GM20000 (cell line): ENCODE measurements around the gene AIM2.

Experiments
- DNase-seq: peaks from one replicate; pipeline ENCODE4 v3.0.0; 2012; ENCODE audit warnings: low spot score
- TF ChIP-seq, protein P1 (sequence below): IDR thresholded peaks from 2 replicates; pipeline ENCODE4 v1.5.1; 2012; ENCODE audit warnings: mild to moderate bottlenecking, control low read depth; ENCODE audit errors: extremely low read depth, missing control alignments

AIM2 gene

DNA sequence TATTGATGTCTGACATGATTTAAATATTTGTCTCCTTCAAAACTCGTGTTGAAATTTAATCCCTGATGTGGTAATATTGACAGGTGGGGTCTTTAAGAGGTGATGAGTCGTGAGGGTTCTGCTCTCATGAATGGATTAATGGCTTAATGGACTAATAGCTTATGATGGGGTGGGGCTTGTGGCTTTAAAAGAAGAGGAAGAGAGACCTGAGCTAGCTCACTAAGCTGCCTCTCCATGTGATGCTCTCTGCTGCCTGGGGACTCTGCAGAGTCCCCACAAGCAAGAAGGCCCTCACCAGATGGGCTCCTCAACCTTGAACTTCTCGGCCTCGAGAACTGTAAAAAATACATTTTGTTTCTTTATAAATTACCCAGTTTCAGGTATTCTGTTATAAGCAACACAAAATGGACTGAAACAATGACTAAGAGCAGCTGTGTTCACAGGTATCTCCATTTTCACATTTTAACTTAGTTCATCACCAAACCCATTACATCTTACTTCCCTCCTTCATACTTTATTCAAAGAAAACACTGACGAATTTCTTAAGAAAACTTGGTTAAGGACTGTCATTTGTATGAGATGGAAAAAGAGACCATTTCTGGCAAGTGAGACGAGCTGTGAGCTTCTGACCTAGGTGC, 12.1 kb upstream of the AIM2 start:
- DNase-seq: no peak
- TF ChIP-seq, protein P1, sequence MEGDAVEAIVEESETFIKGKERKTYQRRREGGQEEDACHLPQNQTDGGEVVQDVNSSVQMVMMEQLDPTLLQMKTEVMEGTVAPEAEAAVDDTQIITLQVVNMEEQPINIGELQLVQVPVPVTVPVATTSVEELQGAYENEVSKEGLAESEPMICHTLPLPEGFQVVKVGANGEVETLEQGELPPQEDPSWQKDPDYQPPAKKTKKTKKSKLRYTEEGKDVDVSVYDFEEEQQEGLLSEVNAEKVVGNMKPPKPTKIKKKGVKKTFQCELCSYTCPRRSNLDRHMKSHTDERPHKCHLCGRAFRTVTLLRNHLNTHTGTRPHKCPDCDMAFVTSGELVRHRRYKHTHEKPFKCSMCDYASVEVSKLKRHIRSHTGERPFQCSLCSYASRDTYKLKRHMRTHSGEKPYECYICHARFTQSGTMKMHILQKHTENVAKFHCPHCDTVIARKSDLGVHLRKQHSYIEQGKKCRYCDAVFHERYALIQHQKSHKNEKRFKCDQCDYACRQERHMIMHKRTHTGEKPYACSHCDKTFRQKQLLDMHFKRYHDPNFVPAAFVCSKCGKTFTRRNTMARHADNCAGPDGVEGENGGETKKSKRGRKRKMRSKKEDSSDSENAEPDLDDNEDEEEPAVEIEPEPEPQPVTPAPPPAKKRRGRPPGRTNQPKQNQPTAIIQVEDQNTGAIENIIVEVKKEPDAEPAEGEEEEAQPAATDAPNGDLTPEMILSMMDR: no peak

DNA sequence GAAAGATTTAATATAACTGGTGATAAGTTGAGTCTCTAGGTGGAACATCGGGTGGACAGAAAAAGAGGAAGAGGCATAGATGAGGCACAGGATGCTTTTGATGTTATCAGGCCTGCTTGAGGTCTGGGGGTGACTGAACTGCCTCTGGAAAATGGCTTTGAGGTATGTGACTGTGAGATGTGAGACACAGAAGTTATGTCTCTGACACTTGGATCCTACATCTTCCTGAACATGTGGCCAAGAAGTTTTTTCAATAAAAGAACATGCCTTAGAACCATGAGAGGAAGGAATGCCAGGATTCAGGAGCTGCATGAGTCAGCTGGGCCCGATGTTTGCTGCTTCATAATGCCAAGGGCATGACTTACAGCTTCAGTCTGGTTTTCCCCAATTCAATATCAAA, 11.5 kb upstream of the AIM2 start:
- TF ChIP-seq, protein P1: no peak
- no peak for DNase-seq

DNA sequence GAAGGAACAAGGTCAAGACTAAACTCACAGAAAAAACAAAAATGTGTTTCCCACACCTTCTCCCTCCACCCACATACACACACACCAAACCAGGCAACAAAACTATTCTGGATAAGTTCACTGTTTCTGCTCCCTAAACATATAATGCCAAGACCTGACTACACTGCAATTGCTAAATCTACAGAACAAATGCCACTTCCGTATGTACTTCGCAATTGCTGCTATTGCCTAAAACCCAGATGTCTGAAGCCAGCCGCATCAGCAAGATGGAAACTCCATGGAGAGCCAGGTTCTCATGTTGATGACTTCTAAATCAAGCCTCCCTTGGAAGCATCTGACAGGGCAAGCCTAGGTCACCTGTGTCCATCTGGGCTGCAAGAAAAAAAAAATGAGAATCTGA, 8.3 kb upstream of the AIM2 start:
- TF ChIP-seq, protein P1: no peak

DNA sequence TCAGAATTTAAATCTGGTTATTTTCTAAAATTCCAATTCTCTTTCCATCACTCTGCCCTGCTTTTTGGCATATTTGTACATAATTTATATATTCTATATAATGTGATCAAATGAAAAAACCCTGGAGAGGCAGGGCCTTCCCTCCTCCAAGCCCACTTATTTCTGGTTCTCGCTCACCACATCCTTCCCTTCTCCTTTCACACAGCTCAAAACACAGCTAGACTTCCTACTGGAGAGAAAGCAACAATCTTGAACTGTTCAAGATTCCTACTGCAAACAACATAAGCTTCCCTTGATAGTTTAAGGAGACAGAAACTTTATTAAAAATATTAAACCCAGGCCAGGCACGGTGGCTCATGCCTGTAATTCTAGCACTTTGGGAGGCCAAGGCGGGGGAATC, 7.6 kb upstream of the AIM2 start:
- TF ChIP-seq, protein P1: no peak
- DNase-seq: no peak

More for the DNA sequence above, 8.3 kb upstream of the AIM2 start:
- DNase-seq: no peak

DNA sequence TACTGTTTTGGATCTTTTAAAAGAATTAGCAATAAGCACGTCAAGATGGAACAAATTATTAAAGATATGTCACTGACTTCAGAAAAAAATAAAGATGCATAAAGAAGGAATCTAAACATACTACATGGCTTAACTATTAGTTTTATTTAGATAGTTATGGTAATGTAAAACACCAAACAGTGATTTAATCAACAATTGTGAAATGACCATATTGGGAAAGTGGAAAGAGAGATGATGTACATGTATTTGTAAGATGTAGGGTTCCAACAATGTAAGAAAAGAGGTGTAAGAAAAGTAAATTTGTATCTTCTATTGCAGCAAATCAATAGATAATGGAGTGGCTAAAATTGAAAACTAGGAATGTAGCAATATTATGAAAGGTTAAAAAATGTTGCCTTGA, 6.4 kb upstream of the AIM2 start:
- TF ChIP-seq, protein P1: no peak
- DNase-seq: no peak

DNA sequence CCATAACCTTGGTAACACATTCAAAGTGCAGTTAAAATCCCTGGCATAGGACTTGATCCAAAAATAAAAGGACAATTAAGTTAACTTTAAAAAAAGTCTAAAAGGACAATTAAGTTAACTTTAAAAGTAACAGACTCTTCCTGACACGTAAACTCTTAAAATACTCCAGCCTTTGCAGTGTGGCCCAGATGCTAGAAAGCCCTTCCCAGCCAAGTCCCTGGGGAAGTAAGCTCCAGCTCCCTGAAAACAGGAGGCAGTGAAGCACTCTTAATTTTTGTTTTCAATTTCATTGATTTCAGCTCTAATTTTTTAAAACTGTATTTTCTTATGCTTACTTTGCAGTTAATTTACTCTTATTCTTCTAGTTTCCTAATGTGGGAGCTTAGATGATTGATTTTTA, 5.1 kb upstream of the AIM2 start:
- TF ChIP-seq, protein P1: no peak
- DNase-seq: no peak

DNA sequence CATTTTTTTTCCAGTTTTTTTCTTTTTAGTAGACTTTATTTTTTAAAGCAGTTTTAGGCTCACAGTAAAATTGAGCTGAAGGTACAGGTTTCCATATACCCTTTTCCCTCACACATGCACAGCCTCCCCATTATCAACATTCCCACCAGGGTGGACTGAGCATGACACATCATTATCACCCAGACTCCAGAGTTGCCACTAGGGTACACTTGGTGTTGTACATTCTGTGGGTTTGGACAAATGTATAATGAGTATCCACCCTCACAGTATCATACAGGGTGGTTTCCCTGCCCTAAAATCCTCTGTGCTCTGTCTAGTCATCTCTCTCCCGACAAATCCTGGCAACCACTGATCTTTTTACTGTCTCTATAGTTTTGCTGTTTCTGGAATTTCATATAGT, 3.0 kb upstream of the AIM2 start:
- DNase-seq: no peak
- TF ChIP-seq, protein P1: no peak
